UCSD-AML1 (cell line): ENCODE measurements around the gene COQ5.
"Not testable (repeated sequence)": the region's sequence is repeated elsewhere in the genome, so short reads cannot be mapped to it uniquely, and the experiment has no call there.

Experiments used
- DNase-seq: peaks from one replicate; lab custom pipeline; 2025; ENCODE audit not compliant: unreplicated experiment; lab: John Stamatoyannopoulos, UW

COQ5 gene, protein sequence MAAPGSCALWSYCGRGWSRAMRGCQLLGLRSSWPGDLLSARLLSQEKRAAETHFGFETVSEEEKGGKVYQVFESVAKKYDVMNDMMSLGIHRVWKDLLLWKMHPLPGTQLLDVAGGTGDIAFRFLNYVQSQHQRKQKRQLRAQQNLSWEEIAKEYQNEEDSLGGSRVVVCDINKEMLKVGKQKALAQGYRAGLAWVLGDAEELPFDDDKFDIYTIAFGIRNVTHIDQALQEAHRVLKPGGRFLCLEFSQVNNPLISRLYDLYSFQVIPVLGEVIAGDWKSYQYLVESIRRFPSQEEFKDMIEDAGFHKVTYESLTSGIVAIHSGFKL

DNA sequence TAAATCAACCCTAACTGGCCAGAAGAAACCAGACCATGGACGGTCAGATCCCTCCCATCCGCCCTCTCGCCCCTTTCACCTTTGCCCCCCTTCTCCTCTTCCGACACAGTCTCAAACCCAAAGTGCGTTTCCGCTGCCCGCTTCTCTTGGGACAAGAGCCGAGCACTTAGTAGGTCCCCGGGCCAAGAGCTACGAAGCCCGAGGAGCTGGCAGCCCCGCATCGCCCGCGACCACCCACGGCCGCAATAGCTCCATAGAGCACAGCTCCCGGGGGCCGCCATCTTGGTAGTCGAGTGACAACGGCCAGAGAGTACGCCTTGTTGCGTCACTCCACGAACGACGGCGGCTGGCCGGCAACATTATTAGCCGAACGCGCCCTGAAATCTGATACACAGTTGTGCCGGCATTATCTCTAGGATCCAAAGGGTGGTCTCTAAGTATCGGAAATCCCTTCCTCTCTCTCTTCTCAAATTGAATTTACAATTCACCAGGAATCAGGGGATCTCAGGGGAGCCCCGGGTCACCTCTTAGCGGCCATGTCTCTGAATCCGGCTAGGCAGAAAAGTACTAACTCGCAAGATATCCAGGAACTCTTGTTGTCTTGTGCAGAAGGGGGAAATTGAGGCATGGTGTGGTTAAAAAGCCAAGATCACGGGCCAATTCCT lies at the start of gene COQ5:
TSS of gene COQ5 (minus strand) at position 298 of the 665 bp plus-strand sequence. CDS start at position 281, 17 bp downstream.
- peak; percentile 84 for DNase-seq

DNA sequence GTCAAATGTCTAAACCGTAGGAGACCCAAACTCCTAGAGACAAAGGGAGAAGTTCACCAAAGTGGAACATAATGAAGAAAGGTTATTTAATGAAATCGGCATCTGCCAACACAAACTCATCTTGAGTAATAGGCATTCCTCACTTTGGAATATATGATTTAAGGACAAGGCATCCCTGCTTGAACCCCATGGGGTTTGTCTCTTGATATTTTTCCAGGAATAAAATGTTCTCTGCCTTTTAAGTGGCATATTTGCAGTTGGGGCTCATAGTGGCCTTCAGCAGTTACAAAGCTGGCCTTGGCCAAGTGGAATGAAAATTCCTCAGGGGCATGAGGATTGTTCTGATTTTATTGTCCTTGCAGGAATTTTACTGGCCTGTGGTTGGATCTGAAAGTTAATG lies 45.1 kb upstream of the COQ5 start:
- DNase-seq: no peak

DNA sequence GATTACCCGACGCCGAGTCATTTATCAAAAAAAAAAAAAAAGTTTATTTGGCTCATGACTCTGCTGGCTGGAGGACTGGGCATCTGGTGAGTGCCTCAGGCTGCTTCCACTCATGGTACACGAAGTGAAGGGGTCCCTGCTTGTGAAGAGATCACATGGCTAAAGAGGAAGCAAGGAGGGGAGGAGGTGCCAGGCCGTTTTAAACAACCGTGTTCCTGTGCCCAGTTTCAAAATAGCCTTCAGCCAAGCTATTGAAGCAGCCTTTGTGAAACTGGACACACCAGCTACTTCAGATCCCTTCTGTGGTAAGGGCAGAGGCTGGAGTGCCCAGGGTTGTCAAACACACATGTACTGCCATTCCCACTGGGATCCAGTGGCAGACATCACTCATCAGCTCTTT lies 44.6 kb upstream of the COQ5 start:
- no peak for DNase-seq

DNA sequence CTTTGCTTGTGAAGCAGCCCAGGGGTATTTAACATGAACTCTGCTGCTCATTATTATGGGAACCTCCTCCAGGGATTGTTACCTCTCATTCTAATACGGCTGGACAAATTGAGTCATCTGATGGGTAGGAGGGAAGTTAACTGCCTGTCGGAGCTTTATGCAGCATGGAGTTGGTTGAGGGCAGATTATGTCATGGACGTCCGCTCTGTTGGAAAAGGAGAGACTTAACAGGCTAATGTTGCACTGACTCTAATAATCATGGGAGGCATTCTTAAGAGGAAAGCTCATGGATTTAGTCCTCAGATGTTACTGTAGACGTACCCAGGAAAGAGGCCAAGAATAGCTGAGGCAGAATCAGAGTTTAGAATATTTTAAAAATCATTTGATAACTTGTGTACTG lies 42.3 kb upstream of the COQ5 start:
- DNase-seq: no peak

DNA sequence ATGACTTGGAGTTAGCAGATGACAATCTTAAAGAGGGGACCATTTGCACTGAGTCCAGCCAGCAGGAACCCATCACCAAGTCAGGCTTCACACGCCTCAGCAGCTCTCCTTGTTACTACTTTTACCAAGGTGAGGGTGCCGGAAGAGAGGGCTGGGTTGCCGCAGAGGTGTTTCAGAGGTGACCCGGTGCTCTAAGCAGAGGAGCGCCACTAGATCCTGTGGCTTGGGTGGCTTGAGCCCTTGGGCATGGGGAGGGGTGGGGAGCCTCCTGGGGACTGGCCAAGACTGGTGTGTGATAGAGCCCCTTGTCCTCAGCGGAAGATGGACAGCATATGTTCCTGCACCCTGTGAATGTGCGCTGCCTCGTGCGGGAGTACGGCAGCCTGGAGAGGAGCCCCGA lies 34.5 kb upstream of the COQ5 start:
- DNase-seq: no peak

DNA sequence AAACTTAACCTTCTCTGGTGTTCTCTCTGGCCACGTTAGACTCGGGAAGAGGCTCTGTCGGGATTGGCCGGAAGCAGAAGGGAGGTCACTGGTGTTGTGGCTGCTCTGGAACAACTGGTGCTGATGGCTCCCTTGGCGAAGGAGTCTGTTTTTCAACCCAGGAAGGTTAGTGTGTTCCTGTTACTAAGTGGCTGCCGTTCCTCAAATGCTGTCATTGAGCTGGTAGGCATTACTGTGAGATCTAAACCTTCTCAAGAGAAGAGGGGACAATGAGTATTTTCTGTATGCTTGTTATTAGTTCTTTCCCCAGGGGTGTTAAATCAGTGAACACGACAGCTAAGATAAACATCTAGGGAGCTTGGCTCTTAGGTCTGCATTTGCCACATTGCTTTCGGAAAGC lies 33.9 kb upstream of the COQ5 start:
- no peak for DNase-seq

DNA sequence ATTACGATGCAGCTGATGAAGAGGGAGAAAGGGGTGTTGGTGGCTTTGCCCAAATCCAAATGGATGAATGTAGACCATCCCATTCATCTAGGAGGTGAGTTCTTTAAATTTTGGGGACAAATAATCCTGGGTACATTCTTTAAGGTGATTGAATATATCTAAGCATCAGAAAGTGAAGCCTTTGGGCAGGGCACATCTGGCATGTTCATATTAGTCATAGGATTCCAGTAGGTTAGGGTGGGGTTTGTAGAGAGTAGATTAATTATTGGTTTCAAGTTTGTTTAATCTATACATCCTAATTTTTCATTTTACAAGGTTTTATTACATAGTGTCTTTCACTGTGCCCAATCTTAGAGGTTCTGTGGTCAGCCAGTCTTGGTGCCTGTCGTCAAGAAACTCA lies 28.6 kb upstream of the COQ5 start:
- DNase-seq: no peak

DNA sequence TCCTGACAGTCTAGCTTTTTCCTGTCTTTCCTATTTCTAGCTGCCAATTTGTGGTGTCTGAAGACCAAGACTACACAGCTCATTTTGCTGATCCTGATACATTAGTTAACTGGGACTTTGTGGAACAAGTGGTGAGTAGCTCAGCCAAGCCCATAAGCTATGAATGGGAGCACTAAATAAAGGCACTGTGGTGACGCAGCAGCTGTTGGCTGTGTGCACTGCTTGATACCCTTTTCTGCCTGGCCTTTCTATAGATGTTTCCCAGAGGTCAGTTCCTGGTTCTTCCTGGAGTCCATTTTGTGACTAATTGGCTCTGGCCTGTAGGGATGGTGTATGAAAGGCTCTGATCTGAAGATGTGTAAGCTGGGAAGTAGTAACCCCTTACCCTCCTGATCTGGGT lies 25.7 kb upstream of the COQ5 start:
- no peak for DNase-seq

DNA sequence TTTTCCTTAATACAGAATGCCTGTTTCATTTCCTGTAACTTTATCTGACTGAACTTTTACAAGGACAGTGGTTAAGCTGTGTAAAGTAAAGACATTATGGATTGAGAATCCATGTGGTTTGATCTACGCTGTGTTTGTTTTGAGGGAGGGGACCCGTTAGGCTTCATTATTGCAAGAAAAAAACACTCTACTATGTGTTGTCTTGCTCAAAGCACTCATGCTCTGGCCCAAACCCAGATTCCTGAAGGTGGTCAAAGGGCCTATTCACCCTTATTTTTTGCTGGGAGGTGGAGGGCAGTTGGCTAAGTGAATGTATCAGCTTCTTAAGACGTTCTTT lies 17.1 kb upstream of the COQ5 start:
- no peak for DNase-seq

DNA sequence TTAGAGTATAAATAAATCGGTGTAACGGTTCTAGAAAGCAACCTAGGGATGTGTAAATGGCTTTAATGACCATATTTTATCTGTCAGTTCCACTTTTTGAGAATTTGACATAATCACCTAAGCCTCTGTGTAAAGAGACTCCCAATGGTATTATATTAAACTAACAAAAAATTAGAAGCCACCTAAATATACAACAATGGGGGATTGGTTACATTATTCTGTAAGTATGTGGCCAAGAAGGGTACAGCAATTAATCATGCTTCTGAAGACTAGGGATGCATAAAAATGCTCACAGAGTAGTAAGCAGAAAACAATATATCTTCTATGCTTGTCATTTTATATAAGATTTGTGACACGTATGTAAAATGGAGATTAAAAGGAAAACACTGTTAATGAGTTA lies 15.7 kb upstream of the COQ5 start:
- DNase-seq: no peak

DNA sequence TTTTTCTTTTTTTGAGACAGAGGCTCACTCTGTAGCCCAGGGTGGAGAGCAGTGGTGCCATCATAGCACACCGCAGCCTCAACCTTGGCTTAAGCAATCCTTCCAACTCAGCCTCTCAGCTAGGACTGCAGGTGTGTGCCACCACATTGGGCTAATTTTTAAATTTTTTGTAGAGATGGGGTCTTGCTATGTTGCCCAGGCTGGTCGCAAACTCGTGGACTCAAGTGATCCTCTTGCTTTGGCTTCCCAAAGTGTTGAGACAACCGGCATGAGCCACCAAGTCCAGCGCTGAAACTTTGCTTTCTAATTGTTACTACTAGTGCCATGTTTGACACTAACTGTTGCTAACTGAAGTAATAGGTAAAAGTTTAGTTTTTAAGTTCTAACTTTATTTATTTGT lies 13.2 kb upstream of the COQ5 start:
- DNase-seq: no peak

DNA sequence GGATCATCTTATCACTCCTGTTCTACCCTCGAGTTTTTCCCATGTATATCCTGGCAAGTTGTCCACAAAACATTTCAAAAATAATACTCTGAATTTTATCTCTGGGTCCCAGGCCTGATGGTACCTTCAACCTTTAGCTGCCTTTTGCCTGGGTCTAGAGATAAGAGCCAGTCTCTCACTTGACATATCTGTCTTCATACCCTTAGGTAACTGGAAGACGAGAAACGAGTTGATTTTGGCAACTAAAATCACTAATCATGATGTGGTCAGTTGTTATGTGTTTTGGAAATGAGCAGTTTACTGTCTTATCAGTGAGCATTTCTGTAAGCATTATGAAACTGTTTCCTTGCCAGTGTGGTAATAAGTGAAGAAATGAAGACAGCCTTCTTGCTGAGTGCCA lies 11.5 kb upstream of the COQ5 start:
- DNase-seq: no peak

DNA sequence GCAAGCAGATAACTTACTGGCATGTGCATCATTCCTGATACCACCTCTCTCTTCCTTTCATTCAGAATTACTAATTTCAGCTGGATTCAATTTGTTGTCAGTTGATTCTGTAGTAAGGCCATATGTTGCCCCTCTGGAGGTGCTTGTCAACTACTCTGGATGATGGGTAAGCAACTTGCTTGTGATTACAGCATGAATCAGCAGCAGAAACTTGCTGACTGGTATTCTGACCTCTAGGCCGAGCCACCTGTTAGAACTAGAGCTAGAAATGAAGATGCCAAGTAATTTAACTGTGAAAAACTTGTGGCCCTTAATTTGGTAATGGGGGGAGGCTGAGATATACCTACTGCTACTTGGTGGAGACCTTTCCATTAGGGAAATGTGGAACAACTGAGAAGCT lies 10.3 kb upstream of the COQ5 start:
- no peak for DNase-seq

DNA sequence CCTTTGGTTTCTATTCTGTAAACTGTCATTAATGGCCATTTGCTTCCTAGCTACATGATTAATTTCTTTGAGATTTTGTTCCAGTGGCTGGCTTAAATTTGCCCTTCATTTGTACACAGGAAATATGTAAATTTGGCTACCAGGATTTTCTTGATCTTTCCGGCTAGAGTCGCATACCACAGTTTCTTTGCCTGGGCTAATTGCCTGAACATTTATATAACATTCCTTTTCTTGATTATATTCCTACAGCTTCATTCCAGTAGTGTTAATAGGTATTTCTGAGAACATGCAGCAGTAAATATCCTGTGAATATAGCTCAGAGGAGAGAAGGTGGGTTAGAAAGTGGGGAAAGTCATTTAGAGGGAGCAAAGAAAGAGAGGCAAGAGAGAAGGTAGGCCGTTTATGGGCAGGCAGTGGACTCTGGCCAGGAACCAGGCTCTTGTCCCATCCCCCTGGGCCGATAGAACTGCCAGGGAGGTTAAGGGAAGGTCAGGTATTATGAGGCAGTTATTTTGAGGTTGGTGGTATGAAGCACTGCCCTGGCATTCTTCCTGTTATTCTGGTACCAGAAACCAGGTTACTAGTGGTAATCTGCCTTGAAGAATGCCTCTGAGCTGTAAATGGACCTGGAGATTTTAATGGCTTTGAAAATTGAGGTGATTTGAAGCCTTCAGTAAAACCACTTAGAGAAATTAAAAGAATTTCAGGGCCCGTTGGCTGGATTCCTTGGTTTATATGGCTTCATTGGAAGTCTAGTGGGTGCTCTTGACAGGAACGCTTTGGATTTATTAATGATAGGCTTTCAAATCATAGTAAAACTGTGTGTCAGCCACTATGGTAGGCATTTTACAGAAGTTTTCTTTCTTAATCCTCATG lies 9.6 kb upstream of the COQ5 start:
- peak; percentile 14 for DNase-seq

DNA sequence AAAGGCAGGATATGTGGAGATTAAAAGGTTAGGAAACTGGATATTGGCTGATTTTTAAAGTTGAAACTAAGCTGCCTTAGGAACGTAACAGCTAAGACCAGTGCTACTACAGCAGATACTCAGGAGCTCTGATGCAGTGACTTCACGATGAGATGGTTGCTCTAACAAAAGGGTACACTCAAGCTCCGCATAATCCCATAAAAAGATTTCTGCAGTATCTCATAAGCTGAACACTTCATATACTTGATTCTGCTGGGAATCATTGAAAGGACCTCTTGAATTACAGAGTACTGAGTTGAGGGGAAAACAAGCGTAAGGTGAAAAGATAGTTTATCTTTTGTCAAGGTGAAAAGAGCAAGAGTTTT lies 8.9 kb upstream of the COQ5 start:
- DNase-seq: no peak

DNA sequence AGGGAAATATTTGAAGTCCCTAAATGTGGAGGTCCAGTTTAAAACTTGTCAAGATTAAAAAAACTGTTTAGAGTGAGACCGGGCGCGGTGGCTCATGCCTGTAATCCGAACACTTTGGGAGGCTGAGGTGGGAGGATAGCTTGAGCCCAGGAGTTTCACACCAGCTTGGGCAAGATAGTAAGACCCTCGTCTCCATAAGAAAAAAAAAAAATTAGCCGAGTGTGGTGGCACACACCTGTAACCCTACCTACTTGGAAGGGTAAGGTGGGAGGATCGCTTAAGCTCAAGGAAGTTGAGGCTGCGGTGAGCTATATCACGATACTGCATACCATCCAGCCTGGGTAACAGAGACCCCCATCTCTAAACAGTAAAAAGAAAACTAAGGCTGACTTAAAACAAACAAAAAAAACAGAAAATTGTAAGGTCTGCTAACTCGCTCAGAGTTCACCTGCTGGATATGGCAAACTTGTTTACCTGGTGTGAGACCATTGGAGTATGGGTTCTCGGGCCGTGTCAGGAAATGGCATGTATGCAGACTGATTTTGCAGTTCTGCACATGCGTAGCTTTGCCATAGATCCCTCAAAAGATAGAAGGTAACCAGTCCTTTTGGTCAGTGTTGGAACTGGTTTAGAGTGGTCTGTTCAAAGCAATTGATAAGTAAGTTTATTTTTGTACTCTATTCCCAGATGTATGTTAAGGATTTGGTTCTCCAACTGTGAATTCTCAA lies 7.3 kb upstream of the COQ5 start:
- no peak for DNase-seq

DNA sequence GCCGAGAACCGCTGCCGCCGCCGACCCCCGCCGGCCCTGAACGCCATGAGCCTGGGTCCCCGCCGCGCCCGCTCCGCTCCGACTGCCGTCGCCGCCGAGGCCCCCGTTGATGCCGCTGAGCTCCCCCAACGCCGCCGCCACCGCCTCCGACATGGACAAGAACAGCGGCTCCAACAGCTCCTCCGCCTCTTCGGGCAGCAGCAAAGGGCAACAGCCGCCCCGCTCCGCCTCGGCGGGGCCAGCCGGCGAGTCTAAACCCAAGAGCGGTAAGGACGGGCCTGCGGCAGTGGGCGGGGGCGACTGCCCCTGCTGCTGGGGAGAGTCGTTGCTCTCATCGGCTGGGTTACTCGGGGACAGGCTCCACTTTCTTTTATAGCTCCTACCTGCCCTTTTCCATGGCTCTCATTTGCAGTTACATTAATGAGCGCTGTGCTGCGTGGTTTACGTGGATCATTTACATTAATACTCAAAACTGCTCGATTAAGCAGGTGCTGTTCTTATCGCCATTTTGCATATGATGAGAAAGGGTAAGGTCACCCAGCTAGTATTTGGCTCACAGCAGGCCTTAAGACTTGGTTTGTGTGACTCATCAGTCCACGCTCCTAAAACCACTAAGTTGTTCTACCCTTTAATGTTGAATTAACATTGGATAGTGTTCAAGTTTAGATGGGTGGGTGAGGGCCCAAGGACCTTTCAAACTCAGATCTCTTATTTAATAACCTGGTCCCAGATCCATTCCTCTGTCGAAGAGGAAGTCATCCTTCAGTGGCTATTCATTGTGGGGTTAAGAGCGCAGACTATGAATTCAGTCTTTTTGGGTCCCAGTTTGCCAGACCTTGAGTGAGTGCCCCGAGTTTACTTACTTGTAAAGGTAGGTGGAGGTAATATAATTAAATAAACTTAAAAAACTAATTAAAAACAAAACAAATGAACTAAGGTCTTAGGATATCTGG lies 6.0 kb upstream of the COQ5 start:
- DNase-seq: peak; percentile 44

DNA sequence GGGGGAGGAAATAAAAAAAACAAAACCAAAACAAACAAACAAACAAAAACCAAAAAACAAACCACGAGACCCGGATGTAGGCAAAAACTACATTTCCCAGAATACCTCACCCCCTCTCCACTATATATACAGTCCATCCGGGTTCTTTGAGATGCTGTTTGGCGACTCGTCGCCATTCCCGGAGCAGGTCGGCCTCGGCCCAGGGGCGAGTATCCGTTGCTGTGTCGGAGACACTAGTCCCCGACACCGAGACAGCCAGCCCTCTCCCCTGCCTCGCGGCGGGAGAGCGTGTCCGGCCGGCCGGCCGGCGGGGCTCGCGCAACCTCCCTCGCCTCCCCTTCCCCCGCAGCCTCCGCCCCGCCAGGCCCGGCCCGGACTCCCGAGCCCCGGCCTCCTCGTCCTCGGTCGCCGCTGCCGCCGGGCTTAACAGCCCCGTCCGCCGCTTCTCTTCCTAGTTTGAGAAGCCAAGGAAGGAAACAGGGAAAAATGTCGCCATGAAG lies 5.3 kb upstream of the COQ5 start, which contains the start of gene RNF10:
TSS of gene RNF10 (plus strand) at position 154 of the 500 bp plus-strand sequence. CDS start 456 bp downstream, outside the sequence.
- peak; percentile 51 for DNase-seq

DNA sequence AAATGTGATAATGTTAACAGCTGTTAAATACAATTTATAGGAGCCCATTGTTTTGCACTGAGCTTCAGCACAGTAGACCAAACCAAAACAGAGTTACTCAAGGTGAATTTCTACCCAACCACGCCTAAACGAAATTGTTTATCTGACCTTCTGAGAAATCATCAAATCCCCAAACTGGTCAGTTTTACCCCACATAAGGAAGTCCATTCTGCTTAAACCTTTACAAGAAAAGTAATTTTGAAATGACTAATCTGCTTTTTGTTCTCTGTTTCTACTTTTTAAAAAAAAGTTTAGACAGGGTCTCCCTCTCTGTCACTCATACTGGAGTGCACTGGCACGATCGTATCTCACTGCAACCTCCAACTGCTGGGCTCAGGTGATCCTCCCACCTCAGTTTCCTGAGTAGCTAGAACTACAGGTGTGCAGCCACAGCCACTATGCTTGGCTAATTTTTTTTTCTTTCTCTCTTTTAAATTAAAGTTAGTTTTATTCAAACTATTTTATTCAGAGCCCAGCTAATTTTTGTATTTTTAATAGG lies 3.8 kb upstream of the COQ5 start:
- no peak for DNase-seq

DNA sequence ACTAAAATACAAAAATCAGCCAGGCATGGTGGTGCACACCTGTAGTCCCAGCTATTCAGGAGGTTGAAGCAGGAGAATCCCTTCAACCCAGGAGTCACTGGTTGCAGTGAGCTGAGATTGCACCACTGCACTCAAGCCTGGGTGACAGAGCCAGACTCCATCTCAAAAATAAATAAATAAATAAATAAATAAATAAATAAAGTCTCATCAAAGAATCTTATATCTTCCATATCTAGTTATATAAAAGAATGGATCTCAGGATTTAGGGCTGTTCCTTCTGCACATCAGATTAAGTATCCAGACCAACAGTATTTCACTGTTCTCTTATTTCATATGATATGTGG lies 1.4 kb upstream of the COQ5 start:
- DNase-seq: not testable (repeated sequence)
